ENCODE data around the gene PPP1R8.

GRCh38 chr1:27876341-27877114 is 45.9 kb downstream of the PPP1R8 start:
- no peak for TF ChIP-seq YY1 (IDR thresholded peaks at IDR 0.05; ENCODE audit: insufficient read depth, insufficient read length)
- TF ChIP-seq ZNF274 (IDR thresholded peaks at IDR 0.05; ENCODE audit: low read depth, low read length): no peak
- TF ChIP-seq SUZ12 (IDR thresholded peaks at IDR 0.05; ENCODE audit: extremely low read depth, insufficient read depth, insufficient read length): no peak

Data from NT2/D1 (cell line).